Measurements from ENCODE around the gene VWA7.

DNA sequence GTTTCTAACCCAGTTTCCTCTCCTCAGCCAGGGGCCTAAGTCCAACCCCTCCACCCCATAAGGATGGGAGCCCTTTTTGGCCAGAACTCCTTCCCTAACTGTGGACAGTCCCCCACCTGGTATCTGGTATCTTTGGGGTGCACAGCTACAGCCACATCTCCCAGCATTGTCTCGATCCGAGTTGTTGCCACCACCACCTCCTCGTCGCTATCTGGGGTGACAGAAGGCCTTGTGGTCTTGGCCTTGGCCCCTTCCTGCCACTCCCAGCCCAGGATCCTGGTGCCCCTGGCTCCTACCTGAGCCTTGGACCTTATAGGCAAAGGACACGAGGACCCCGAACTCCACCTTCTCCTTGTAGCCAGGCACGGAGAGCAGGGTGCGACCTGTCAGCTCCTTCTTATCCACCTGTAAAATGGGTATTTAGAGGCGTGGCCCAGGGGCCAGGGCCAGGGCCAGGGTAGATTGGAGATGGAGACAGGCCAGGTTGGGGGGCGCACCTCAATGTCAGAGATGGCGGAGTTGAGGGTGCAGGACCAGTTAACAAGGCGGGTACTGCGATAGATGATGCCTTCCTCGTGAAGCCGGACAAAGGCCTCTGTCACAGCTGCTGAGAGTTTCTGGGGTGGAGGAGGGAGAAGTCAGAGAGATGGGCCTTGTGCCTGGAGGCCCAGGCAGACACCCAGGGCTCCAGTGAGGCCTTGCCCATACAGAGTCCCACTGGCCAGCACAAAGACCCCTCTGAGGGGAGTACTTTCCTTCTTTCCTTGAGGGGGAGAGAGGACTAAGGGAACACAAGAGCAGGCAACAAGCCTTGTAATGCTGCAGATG, 7.2 kb upstream of the VWA7 start:
- TF ChIP-seq ZNF8 (CRISPR knock-in tag; IDR thresholded peaks at IDR 0.05) (no peak), ARNTL (CRISPR knock-in tag; IDR thresholded peaks at IDR 0.05; ENCODE audit: borderline replicate concordance, low read depth) (no peak), OSR1 (CRISPR knock-in tag; IDR thresholded peaks at IDR 0.05) (no peak), ESRRG (CRISPR knock-in tag; IDR thresholded peaks at IDR 0.05) (no peak), TCF4 (CRISPR knock-in tag; IDR thresholded peaks at IDR 0.05; ENCODE audit: borderline replicate concordance) (no peak), CSDC2 (CRISPR knock-in tag; IDR thresholded peaks at IDR 0.05) (no peak), ZFP3 (CRISPR knock-in tag; IDR thresholded peaks at IDR 0.05) (no peak), ISL1 (CRISPR knock-in tag; IDR thresholded peaks at IDR 0.05) (no peak), ZNF565 (CRISPR knock-in tag; conservative IDR thresholded peaks at IDR 0.05; ENCODE audit: low read depth) (no peak), ZC3H10 (CRISPR knock-in tag; IDR thresholded peaks at IDR 0.05) (no peak), RARB (CRISPR knock-in tag; IDR thresholded peaks at IDR 0.05) (no peak)
- TF ChIP-seq, protein P1, sequence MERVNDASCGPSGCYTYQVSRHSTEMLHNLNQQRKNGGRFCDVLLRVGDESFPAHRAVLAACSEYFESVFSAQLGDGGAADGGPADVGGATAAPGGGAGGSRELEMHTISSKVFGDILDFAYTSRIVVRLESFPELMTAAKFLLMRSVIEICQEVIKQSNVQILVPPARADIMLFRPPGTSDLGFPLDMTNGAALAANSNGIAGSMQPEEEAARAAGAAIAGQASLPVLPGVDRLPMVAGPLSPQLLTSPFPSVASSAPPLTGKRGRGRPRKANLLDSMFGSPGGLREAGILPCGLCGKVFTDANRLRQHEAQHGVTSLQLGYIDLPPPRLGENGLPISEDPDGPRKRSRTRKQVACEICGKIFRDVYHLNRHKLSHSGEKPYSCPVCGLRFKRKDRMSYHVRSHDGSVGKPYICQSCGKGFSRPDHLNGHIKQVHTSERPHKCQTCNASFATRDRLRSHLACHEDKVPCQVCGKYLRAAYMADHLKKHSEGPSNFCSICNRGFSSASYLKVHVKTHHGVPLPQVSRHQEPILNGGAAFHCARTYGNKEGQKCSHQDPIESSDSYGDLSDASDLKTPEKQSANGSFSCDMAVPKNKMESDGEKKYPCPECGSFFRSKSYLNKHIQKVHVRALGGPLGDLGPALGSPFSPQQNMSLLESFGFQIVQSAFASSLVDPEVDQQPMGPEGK (CRISPR knock-in tag; IDR thresholded peaks at IDR 0.05; ENCODE audit: borderline replicate concordance) = no peak
- TF ChIP-seq, protein P2, sequence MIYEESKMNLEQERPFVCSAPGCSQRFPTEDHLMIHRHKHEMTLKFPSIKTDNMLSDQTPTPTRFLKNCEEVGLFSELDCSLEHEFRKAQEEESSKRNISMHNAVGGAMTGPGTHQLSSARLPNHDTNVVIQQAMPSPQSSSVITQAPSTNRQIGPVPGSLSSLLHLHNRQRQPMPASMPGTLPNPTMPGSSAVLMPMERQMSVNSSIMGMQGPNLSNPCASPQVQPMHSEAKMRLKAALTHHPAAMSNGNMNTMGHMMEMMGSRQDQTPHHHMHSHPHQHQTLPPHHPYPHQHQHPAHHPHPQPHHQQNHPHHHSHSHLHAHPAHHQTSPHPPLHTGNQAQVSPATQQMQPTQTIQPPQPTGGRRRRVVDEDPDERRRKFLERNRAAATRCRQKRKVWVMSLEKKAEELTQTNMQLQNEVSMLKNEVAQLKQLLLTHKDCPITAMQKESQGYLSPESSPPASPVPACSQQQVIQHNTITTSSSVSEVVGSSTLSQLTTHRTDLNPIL (CRISPR knock-in tag; IDR thresholded peaks at IDR 0.05; ENCODE audit: low read depth) = no peak
- TF ChIP-seq, protein P3, sequence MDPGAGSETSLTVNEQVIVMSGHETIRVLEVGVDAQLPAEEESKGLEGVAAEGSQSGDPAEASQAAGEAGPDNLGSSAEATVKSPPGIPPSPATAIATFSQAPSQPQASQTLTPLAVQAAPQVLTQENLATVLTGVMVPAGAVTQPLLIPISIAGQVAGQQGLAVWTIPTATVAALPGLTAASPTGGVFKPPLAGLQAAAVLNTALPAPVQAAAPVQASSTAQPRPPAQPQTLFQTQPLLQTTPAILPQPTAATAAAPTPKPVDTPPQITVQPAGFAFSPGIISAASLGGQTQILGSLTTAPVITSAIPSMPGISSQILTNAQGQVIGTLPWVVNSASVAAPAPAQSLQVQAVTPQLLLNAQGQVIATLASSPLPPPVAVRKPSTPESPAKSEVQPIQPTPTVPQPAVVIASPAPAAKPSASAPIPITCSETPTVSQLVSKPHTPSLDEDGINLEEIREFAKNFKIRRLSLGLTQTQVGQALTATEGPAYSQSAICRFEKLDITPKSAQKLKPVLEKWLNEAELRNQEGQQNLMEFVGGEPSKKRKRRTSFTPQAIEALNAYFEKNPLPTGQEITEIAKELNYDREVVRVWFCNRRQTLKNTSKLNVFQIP (CRISPR knock-in tag; IDR thresholded peaks at IDR 0.05; ENCODE audit: borderline replicate concordance, low read depth) = no peak

All from SK-N-SH treated with all-trans-retinoic acid at 6 μM for 48 hours (cell line).